Right lobe of liver (tissue), 4 donors: ENCODE data around the gene ZNF141.

Source experiments
- CTCF ChIP-seq, 4 donors: fragments of 200-600 bp in 3 of 4; fragments of 450-650 bp in 1 of 4; IDR thresholded peaks; one replicate each; pipeline versions ENCODE4 v1.5.1 to v1.8.0; 2016 to 2022; ENCODE audit warnings: antibody characterized with exemption in 4 of 4, mild to moderate bottlenecking in 2 of 4
- POLR2A ChIP-seq: fragments of 450-650 bp; IDR thresholded peaks from one replicate; pipeline ENCODE4 v1.6.1; 2017; ENCODE audit warnings: antibody characterized with exemption, mild to moderate bottlenecking
- donor health status: DM: no; HTN: no; CAD: no.
- donor health status: DM: no; HTN: no; CAD: no.
- donor health status: DM: no; HTN: yes; CAD: no.

DNA sequence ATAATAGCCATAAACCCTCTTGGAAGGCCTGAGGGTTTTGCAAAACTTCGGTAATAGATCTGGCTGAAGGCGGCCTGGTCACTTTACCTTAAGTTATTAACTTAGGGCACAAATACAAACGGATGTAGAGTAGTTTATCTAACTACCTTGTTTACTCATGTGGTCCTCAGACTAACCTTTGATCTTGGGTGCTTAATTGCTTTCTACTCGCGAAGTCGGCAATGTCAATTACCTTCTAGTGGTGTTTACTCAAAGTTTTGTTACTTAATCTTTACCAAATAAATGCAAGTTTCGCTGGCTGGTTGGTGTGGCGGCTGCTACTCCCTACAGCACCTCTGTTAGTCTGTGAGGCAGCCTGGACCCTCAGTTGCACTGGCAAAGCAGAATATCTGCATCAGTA, 8.9 kb upstream of the ZNF141 start:
- TF ChIP-seq CTCF (IDR thresholded peaks at IDR 0.05) = no peak
- no peak for TF ChIP-seq POLR2A
